Tibial artery (tissue), 4 donors: ENCODE results near the gene ZFP64.
"Not testable (repeated sequence)": the region's sequence is repeated elsewhere in the genome, so short reads cannot be mapped to it uniquely, and the experiment has no call there.

Experiments
- DNase-seq, 2 donors: peaks; one replicate each; pipeline ENCODE4 v3.0.0-alpha.2; 2019
- H3K27ac ChIP-seq, 2 donors: fragments of 200-600 bp; sonication (generic) in 1 of 2; 1 replicate in 1 of 2; 2 replicates in 1 of 2; pipeline ENCODE4 v1.5.1; 2018 to 2019; ENCODE audit warnings: mild to moderate bottlenecking in 1 of 2
- H3K27me3 ChIP-seq, 2 donors: fragments of 200-600 bp; sonication (generic) in 1 of 2; one replicate each; pipeline versions ENCODE4 v1.5.1 to v1.6.0; 2016 to 2019
- H3K36me3 ChIP-seq, 3 donors: fragments of 200-600 bp; sonication (generic) in 2 of 3; one replicate each; pipeline ENCODE4 v1.5.1; 2016 to 2019; ENCODE audit warnings: mild to moderate bottlenecking in 2 of 3
- H3K4me1 ChIP-seq, 4 donors: fragments of 200-600 bp; sonication (generic) in 2 of 4; 1 replicate in 3 of 4; 2 replicates in 1 of 4; pipeline ENCODE4 v1.5.1; 2016 to 2019
- H3K4me3 ChIP-seq, 2 donors: fragments of 200-600 bp; sonication (generic) in 1 of 2; 1 replicate in 1 of 2; 2 replicates in 1 of 2; pipeline ENCODE4 v1.5.1; 2018 to 2019; ENCODE audit warnings: mild to moderate bottlenecking in 2 of 2
- H3K9me3 ChIP-seq, 3 donors: fragments of 200-600 bp; sonication (generic) in 1 of 3; one replicate each; pipeline ENCODE4 v1.5.1; 2016 to 2019
- intact Hi-C: fragments of 100-400 bp; cut with DNase I; formaldehyde crosslinking; loops from one replicate; pipeline ENCODE4 v1.15.0; 2023; ENCODE audit warnings: low total_unique reads
- TF ChIP-seq, protein P1 (sequence below), 2 experiments: fragments of 200-600 bp in 1 of 2; fragments of 450-650 bp in 1 of 2; IDR thresholded peaks; one replicate each; pipeline ENCODE4 v1.5.1; 2017 to 2019; ENCODE audit warnings: antibody characterized with exemption in 2 of 2, mild to moderate bottlenecking in 1 of 2, moderate library complexity in 1 of 2

Gene ZFP64

DNA sequence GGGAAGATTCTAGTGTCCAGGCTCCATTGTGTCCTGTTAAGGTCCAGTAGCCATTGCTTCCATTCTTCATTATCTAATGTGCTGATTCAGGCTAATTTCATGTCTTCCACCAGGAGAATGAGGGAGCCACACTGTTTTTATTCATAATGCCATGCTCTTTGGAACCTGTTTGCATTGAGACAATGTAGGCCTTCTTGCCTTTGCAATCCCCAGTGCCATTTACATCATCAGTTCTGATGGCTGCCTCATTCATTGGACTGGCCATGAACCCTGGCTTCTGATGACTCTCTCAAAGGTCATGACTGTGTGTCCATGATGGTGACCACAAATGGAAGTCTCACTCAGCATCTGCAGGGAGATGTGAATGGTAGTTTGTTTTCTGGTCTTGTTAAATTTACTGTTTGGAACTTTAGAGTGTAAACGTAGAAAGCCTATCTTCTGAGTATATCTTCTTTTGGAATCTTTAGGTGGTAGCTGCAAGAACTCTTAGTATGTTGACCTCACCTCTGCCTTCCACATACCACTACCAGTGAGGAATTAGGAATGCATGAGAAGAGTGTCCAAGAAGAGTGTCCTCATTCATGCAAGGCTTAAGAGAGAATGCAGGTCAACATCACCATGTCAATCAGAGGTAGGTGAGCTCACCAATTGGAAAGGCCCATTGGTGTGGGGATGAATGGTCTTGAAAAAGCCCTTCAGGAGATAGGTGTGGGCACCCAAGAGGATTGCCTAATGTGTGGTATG lies 42.9 kb upstream of the ZFP64 start:
- Histone ChIP-seq H3K27ac (no peak overlapping the region), H3K36me3 (no peaks in the 10 kb centered on the region), H3K4me3 (no peak overlapping the region), H3K9me3 (no peaks in the 10 kb centered on the region), H3K4me1 (no peaks in the 10 kb centered on the region), H3K27me3 (no peaks in the 10 kb centered on the region)
- DNase-seq = no peak
- intact Hi-C loops = no loop called here
- TF ChIP-seq, protein P1, sequence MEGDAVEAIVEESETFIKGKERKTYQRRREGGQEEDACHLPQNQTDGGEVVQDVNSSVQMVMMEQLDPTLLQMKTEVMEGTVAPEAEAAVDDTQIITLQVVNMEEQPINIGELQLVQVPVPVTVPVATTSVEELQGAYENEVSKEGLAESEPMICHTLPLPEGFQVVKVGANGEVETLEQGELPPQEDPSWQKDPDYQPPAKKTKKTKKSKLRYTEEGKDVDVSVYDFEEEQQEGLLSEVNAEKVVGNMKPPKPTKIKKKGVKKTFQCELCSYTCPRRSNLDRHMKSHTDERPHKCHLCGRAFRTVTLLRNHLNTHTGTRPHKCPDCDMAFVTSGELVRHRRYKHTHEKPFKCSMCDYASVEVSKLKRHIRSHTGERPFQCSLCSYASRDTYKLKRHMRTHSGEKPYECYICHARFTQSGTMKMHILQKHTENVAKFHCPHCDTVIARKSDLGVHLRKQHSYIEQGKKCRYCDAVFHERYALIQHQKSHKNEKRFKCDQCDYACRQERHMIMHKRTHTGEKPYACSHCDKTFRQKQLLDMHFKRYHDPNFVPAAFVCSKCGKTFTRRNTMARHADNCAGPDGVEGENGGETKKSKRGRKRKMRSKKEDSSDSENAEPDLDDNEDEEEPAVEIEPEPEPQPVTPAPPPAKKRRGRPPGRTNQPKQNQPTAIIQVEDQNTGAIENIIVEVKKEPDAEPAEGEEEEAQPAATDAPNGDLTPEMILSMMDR (IDR thresholded peaks at IDR 0.05) = no peak

DNA sequence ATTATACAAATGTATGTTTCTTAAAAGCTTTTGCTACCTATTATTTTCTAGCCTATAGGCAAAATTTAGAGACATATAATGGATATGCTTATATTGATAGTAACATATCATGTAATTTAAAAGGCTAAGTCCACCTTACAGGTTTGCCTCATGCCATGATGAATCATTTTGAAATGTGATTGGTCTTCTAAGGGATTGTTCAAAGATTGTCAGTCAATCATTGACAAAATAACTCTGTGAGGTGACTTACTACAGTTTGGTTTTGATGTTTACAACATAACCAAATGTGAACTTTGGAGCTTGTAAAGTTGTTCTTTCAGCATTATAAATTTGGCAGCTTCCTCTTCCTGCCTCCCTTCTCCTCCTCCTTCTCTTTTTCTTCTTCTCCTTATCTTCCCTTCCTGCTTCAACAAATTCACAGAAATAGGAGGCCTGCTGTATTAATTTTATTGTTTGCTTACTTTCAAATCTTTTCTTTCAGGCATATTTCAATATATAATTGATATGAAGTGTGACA lies 39.7 kb upstream of the ZFP64 start:
- Histone ChIP-seq H3K9me3 (no peaks in the 10 kb centered on the region), H3K27me3 (peaks cover 0 to 7% of the 10 kb centered on the region in 2 donors), H3K4me3 (no peak overlapping the region), H3K27ac (no peak overlapping the region), H3K4me1 (no peaks in the 10 kb centered on the region), H3K36me3 (no peaks in the 10 kb centered on the region)
- intact Hi-C loops = no loop called here
- DNase-seq = no peak
- TF ChIP-seq, protein P1 (IDR thresholded peaks at IDR 0.05) = no peak

DNA sequence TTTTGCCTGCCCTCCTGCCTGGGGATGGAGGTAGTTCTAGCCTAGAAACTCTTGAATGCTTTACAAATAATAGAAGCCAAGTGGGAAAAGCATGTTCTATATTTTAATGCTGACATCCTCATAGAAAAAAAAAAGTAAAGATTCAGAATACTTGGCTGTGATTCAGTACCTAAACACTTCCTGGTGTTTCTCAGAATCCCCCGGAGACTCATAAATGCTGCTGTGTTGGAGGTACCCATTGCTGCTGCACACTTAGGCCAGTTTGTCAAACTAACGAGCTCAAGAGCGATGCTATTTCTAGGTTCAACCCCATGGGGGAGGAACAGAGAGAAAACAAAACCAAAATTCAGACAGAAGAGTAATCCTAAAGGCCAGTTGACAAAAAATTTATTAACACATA lies 38.8 kb upstream of the ZFP64 start:
- Histone ChIP-seq H3K4me1 (no peaks in the 10 kb centered on the region), H3K36me3 (no peaks in the 10 kb centered on the region), H3K27ac (no peak overlapping the region), H3K27me3 (peaks cover 0 to 7% of the 10 kb centered on the region in 2 donors), H3K4me3 (no peak overlapping the region), H3K9me3 (no peaks in the 10 kb centered on the region)
- intact Hi-C loops = no loop called here
- TF ChIP-seq, protein P1 (IDR thresholded peaks at IDR 0.05) = no peak
- DNase-seq = no peak

DNA sequence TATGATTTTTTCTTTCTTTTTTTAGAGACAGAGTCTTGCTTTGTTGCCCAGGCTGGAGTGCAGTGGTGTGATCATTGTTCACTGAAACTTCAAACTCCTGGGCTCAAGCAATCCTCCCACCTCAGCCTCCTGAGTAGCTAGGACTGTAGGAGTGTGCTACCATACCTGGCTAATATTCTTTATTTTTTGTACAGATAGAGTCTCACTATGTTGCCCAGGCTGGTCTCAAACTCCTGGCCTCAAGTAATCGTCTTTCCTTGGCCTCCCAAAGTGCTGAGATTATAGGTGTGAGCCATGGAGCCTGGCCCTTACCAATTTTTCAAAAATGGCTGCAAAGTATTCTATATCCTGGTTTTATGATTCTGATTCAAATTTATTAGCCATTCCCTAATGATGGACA lies 37.8 kb upstream of the ZFP64 start:
- DNase-seq, H3K36me3 ChIP-seq, H3K4me1 ChIP-seq, intact Hi-C loops, H3K27ac ChIP-seq, H3K27me3 ChIP-seq, H3K9me3 ChIP-seq, H3K4me3 ChIP-seq: not testable (repeated sequence)

DNA sequence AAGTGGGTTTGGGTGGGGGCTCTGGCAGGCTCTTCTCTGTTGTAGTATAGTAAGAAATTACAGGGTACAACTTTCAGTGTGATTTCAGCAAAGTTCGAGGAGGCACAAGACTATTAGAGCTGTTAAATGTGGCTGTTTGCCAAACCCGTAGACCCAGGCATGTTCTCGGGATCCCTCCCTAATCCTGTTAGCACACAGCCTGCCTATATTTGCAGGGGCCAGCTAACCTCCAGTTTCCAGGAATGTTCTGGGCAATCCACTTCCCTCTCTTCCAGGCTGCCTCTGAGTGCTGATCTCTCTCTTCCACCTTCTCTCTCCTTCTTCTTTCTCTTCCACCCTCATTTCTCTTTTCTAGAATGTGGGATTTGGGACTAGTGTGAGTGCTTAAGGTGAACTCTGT lies 34.8 kb upstream of the ZFP64 start:
- no peaks in the 10 kb centered on the region for H3K36me3 ChIP-seq
- H3K4me3 ChIP-seq = no peak overlapping the region
- no peaks in the 10 kb centered on the region for H3K9me3 ChIP-seq
- H3K4me1 ChIP-seq = no peaks in the 10 kb centered on the region
- DNase-seq = no peak
- H3K27me3 ChIP-seq = peaks cover 0 to 7% of the 10 kb centered on the region in 2 donors
- H3K27ac ChIP-seq = no peak overlapping the region
- intact Hi-C loops = no loop called here
- TF ChIP-seq, protein P1 (IDR thresholded peaks at IDR 0.05) = no peak

DNA sequence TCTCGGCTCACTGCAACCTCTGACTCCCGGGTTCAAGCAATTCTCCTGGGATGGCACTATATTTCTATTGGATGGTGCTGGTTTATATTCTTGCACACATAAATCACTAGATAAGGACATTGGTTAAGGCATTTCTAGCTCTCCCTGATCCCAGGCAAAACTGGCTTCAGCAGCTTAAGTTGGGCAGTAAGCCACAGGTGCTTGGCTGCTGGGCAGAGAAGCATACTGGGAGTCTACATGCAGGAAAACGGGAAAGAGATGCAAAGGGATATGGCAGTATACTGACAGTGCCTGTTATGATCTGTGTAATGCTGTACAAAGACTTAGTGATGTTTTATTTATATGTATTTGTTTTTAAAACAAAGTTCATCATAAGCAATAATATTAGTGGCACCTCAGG lies 33.3 kb upstream of the ZFP64 start:
- no peak overlapping the region for H3K4me3 ChIP-seq
- no peaks in the 10 kb centered on the region for H3K9me3 ChIP-seq
- intact Hi-C loops = no loop called here
- DNase-seq = no peak
- H3K4me1 ChIP-seq = no peaks in the 10 kb centered on the region
- TF ChIP-seq, protein P1 (IDR thresholded peaks at IDR 0.05) = no peak
- no peaks in the 10 kb centered on the region for H3K36me3 ChIP-seq
- no peak overlapping the region for H3K27ac ChIP-seq
- H3K27me3 ChIP-seq = peaks cover 0 to 7% of the 10 kb centered on the region in 2 donors

DNA sequence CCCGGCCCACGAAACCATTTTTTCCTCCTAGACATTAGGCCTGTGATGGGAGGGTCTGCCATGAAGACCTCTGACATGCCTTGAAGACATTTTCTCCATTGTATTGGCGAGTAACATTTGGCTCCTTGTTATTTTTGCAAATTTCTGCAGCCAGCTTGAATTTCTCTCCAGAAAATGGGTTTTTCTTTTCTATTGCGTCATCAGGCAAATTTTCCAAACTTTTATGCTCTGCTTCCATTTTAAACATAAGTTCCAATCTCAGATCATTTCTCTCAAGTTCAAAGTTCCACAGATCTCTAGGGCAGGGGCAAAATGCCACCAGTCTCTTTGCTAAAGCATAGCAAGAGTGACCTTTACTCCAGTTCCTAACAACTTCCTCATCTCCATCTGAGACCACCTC lies 29.8 kb upstream of the ZFP64 start:
- DNase-seq, H3K9me3 ChIP-seq, H3K27ac ChIP-seq: not testable (repeated sequence)

DNA sequence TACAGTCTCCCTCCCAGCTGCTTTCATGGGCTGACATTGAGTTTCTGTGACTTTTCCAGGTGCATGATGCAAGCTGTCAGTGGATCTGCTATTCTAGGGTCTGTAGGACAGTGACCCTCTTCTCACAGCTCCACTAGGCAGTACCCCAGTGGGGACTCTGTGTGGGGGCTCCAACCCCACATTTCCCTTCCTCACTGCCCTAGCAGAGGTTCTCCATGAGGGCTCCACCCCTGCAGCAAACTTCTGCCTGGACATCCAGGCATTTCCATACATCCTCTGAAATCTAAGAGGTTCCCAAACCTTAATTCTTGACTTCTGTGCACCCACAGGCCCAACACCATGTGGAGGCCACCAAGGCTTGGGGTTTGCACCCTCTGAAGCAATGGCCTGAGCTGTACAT lies 29.3 kb upstream of the ZFP64 start:
- H3K9me3 ChIP-seq, H3K27ac ChIP-seq, intact Hi-C loops, H3K4me3 ChIP-seq, H3K4me1 ChIP-seq, DNase-seq, H3K36me3 ChIP-seq, H3K27me3 ChIP-seq: not testable (repeated sequence)

More for the DNA sequence above, 29.8 kb upstream of the ZFP64 start:
- H3K4me3 ChIP-seq, H3K4me1 ChIP-seq, H3K27me3 ChIP-seq, intact Hi-C loops, H3K36me3 ChIP-seq: not testable (repeated sequence)
